Tibial nerve (tissue), 4 donors: ENCODE data around the gene POMGNT2. TPM values are rescaled to one million over a fixed set of nuclear protein-coding genes. Genes with fewer than 3 reads are reported as not detected.

Experiments
- DNase-seq, 2 donors: peaks; one replicate each; pipeline ENCODE4 v3.0.0-alpha.2; 2019; ENCODE audit warnings: low spot score in 2 of 2
- H3K27ac ChIP-seq, 4 donors: fragments of 200-600 bp; sonication (generic) in 3 of 4; one replicate each; pipeline ENCODE4 v1.5.1; 2017 to 2019; ENCODE audit warnings: mild to moderate bottlenecking in 1 of 4
- H3K27me3 ChIP-seq, 2 donors: fragments of 200-600 bp; sonication (generic) in 1 of 2; one replicate each; pipeline versions ENCODE4 v1.5.1 to v1.6.0; 2017 to 2019
- H3K36me3 ChIP-seq, 3 donors: fragments of 200-600 bp; sonication (generic); one replicate each; pipeline ENCODE4 v1.5.1; 2018 to 2019
- H3K4me1 ChIP-seq, 4 donors: fragments of 200-600 bp; sonication (generic) in 3 of 4; one replicate each; pipeline ENCODE4 v1.5.1; 2017 to 2019
- H3K4me3 ChIP-seq, 4 donors: fragments of 200-600 bp; sonication (generic) in 3 of 4; one replicate each; pipeline ENCODE4 v1.5.1; 2017 to 2019; ENCODE audit warnings: mild to moderate bottlenecking in 1 of 4, moderate library complexity in 1 of 4
- H3K9me3 ChIP-seq, 4 donors: fragments of 200-600 bp; sonication (generic) in 3 of 4; one replicate each; pipeline ENCODE4 v1.5.1; 2017 to 2019
- CTCF ChIP-seq, 5 experiments: fragments of 200-600 bp in 3 of 5; fragments of 450-650 bp in 2 of 5; sonication (generic) in 3 of 5; IDR thresholded peaks; one replicate each; pipeline ENCODE4 v1.5.1; 2016 to 2019; ENCODE audit warnings: antibody characterized with exemption in 5 of 5, mild to moderate bottlenecking in 3 of 5, moderate library complexity in 2 of 5
- EP300 ChIP-seq, 2 donors: sonication (generic); formaldehyde crosslinking; IDR thresholded peaks; one replicate each; pipeline ENCODE4 v1.6.1; 2017; ENCODE audit warnings: antibody characterized with exemption in 2 of 2, mild to moderate bottlenecking in 1 of 2
- POLR2A ChIP-seq, 2 donors: fragments of 450-650 bp; IDR thresholded peaks; one replicate each; pipeline ENCODE4 v1.6.1; 2017; ENCODE audit warnings: antibody characterized with exemption in 2 of 2, mild to moderate bottlenecking in 2 of 2, moderate library complexity in 2 of 2
- WGBS, 2 donors: methylation state at CpG; one replicate each; pipeline ENCODE4 v1.1.5; 2018; 5-methylcytosine and 5-hydroxymethylcytosine counted together
- total RNA-seq, 4 donors: library from RNA; depleted of rRNA; stranded (reverse); fragments of >200 nt; gene quantifications; one replicate each; pipeline ENCODE4 v1.1.0, GENCODE V29; 2016

The POMGNT2 gene
- total RNA-seq, 4 donors from 2014 or later, result 22.2 to 39.4 (median 27.8) TPM

GRCh38 chr3:43095370-43095769 is 10.5 kb downstream of the POMGNT2 start:
- peaks cover 0 to 36% (median 0%) of the 10 kb centered on the region in 4 donors for H3K4me1 ChIP-seq
- WGBS, 2 donors, result 92 to 93% methylated on average over 5 of the region's 5 CpGs
- DNase-seq, result no peak
- H3K27ac ChIP-seq, result no peak overlapping the region
- H3K4me3 ChIP-seq, result no peak overlapping the region
- H3K9me3 ChIP-seq, result no peaks in the 10 kb centered on the region
- peaks cover 0 to 5% (median 0%) of the 10 kb centered on the region in 3 donors for H3K36me3 ChIP-seq
- TF ChIP-seq POLR2A (IDR thresholded peaks at IDR 0.05) (no peak), EP300 (IDR thresholded peaks at IDR 0.05) (no peak), CTCF (IDR thresholded peaks at IDR 0.05) (no peak)
- H3K27me3 ChIP-seq, result no peaks in the 10 kb centered on the region

GRCh38 chr3:43094851-43095250 is 11.0 kb downstream of the POMGNT2 start:
- 89 to 95% methylated on average over 3 to 4 of the region's 4 CpGs for WGBS, 2 donors
- Histone ChIP-seq H3K9me3 (no peaks in the 10 kb centered on the region), H3K4me1 (peaks cover 0 to 38% (median 0%) of the 10 kb centered on the region in 4 donors)

GRCh38 chr3:43094381-43094780 is 11.5 kb downstream of the POMGNT2 start:
- Histone ChIP-seq H3K27me3 (no peaks in the 10 kb centered on the region), H3K4me3 (no peak overlapping the region), H3K36me3 (peaks cover 0 to 12% (median 0%) of the 10 kb centered on the region in 3 donors), H3K9me3 (no peaks in the 10 kb centered on the region), H3K4me1 (peaks cover 0 to 38% (median 0%) of the 10 kb centered on the region in 4 donors), H3K27ac (no peak overlapping the region)
- TF ChIP-seq CTCF (IDR thresholded peaks at IDR 0.05), result no peak
- no peak for TF ChIP-seq EP300 (IDR thresholded peaks at IDR 0.05)
- TF ChIP-seq POLR2A (IDR thresholded peaks at IDR 0.05), result no peak
- no peak for DNase-seq
- 67 to 100% methylated on average over 2 of the region's 2 CpGs for WGBS, 2 donors

More at GRCh38 chr3:43094851-43095250, 11.0 kb downstream of the POMGNT2 start:
- DNase-seq, result no peak
- no peaks in the 10 kb centered on the region for H3K27me3 ChIP-seq
- H3K4me3 ChIP-seq, result no peak overlapping the region
- H3K36me3 ChIP-seq, result peaks cover 0 to 7% (median 0%) of the 10 kb centered on the region in 3 donors
- H3K27ac ChIP-seq, result no peak overlapping the region
- no peak for TF ChIP-seq CTCF (IDR thresholded peaks at IDR 0.05)
- TF ChIP-seq POLR2A (IDR thresholded peaks at IDR 0.05), result no peak
- TF ChIP-seq EP300 (IDR thresholded peaks at IDR 0.05), result no peak

- TF ChIP-seq POLR2A (IDR thresholded peaks at IDR 0.05), result no peak
- no peak for TF ChIP-seq EP300 (IDR thresholded peaks at IDR 0.05)
- TF ChIP-seq CTCF (IDR thresholded peaks at IDR 0.05), result no peak
- H3K27me3 ChIP-seq, result no peaks in the 10 kb centered on the region
- no peak overlapping the region for H3K4me3 ChIP-seq
Observed at GRCh38 chr3:43093974-43094373, 11.9 kb downstream of the POMGNT2 start.

GRCh38 chr3:43093006-43093405 is 12.9 kb downstream of the POMGNT2 start:
- Histone ChIP-seq H3K27ac (no peak overlapping the region), H3K9me3 (no peaks in the 10 kb centered on the region), H3K4me3 (no peak overlapping the region), H3K4me1 (peaks cover 0 to 38% (median 0%) of the 10 kb centered on the region in 4 donors), H3K27me3 (no peaks in the 10 kb centered on the region), H3K36me3 (peaks cover 0 to 23% (median 0%) of the 10 kb centered on the region in 3 donors)
- TF ChIP-seq CTCF (IDR thresholded peaks at IDR 0.05) (no peak), POLR2A (IDR thresholded peaks at IDR 0.05) (no peak), EP300 (IDR thresholded peaks at IDR 0.05) (no peak)
- DNase-seq, result no peak
- WGBS, 2 donors, result 54 to 75% methylated on average over 1 of the region's 1 CpG

More at GRCh38 chr3:43093974-43094373, 11.9 kb downstream of the POMGNT2 start:
- DNase-seq, result no peak
- 82 to 89% methylated on average over 2 of the region's 2 CpGs for WGBS, 2 donors
- Histone ChIP-seq H3K27ac (no peak overlapping the region), H3K36me3 (peaks cover 0 to 16% (median 0%) of the 10 kb centered on the region in 3 donors), H3K4me1 (peaks cover 0 to 38% (median 0%) of the 10 kb centered on the region in 4 donors), H3K9me3 (no peaks in the 10 kb centered on the region)
